ENCODE data around the gene MID1.

MID1 gene

DNA sequence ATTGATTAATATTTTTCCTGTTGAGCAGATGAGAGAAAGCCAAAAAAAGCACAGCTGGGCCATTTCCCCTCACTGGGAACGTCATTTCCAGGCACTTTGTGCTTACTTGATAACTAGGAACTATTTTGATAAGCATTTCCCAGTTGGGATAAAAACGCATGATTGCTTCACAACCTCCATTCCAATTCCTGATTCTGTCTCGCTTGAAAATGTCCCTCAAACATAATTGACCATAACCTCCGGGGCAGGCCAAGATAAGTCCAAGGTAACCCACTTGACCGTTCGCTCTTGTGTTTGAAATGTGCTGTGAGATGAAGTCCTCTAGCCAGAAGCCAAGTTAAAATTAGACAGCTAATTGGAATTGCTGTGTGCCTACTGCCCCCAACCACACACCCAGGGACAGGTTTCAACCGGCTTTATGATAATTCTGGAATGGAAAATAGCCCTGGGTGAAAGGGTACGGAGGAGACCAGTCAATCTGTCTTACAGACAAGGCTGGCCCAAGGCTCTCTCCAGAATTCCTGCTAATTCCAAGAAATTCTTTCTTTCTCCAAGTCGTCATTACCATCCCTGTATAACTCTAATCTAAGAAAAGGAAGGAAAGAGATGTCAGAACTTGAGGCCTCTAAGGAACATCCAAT lies 137.1 kb downstream of the MID1 start:
- no peak overlapping the region for H3K27ac ChIP-seq (ENCODE audit: low read depth, low read length)
- no peak overlapping the region for H3K4me2 ChIP-seq (ENCODE audit: low read depth, low read length, poor library complexity, severe bottlenecking)
- H3K79me2 ChIP-seq (ENCODE audit: insufficient read depth, low read length), result no peaks in the 10 kb centered on the region
- H3K9me2 ChIP-seq (replicated peaks; ENCODE audit: insufficient read depth, low read length), result no peaks in the 10 kb centered on the region
- no peak overlapping the region for H2AFZ ChIP-seq (ENCODE audit: low read depth, low read length, severe bottlenecking)
- H3K27me3 ChIP-seq (ENCODE audit: low read length), result no peaks in the 10 kb centered on the region
- H3F3A ChIP-seq (ENCODE audit: insufficient read depth), result no peaks in the 10 kb centered on the region
- H3K9me3 ChIP-seq (ENCODE audit: insufficient read depth, low read length), result no peaks in the 10 kb centered on the region
- no peaks in the 10 kb centered on the region for H3K36me3 ChIP-seq (ENCODE audit: low read length)
- H4K20me1 ChIP-seq (ENCODE audit: low read depth, low read length), result no peaks in the 10 kb centered on the region
- H3K9ac ChIP-seq (ENCODE audit: low read length), result no peak overlapping the region
- TF ChIP-seq EZH2phosphoT487 (conservative IDR thresholded peaks at IDR 0.05; ENCODE audit: low read length), result no peak
- TF ChIP-seq, protein P1, sequence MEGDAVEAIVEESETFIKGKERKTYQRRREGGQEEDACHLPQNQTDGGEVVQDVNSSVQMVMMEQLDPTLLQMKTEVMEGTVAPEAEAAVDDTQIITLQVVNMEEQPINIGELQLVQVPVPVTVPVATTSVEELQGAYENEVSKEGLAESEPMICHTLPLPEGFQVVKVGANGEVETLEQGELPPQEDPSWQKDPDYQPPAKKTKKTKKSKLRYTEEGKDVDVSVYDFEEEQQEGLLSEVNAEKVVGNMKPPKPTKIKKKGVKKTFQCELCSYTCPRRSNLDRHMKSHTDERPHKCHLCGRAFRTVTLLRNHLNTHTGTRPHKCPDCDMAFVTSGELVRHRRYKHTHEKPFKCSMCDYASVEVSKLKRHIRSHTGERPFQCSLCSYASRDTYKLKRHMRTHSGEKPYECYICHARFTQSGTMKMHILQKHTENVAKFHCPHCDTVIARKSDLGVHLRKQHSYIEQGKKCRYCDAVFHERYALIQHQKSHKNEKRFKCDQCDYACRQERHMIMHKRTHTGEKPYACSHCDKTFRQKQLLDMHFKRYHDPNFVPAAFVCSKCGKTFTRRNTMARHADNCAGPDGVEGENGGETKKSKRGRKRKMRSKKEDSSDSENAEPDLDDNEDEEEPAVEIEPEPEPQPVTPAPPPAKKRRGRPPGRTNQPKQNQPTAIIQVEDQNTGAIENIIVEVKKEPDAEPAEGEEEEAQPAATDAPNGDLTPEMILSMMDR (IDR thresholded peaks at IDR 0.05; ENCODE audit: insufficient read depth, low read length, poor library complexity, severe bottlenecking), result no peak
- no peak overlapping the region for H3K4me3 ChIP-seq (ENCODE audit: insufficient read depth, low read length, poor library complexity, severe bottlenecking)

DNA sequence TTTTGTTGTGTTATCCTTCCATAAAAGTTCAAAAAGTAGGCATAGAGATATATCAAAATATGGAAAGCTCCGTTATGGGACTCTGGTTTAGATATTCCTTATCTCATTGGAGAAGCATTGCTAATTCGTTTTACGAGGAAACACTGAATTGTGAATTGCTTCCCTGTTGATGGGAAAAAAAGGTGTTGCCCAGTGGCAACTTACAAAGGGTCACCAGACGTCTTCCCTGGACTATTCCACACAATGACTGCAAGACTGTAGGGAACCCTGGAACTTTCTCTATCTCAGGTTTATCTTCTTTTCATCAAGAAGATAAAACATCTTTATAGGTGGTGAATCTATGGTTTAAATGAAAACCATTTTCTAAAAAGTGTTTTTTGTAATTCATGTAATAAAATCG lies 137.7 kb downstream of the MID1 start:
- no peaks in the 10 kb centered on the region for H3K27me3 ChIP-seq (ENCODE audit: low read length)

DNA sequence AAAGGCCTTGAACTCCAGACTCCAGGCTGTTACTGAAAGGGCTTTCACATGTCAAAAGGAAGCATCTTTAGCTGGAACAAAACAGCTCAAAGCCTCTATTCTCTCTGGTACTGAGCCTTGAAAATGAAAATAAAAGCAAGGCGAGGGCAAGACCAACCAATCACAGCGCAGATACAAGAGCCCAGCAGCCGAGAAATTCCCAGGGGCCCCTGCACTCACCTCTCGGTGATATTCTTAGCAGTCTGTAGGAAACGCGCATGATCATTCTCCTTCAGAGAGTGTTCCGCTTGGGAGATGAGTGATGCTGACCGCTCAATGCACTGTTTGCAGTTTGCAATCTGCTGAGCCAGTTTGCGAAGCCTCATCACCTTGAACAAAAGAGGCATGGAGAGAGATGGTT lies 138.1 kb downstream of the MID1 start:
- Histone ChIP-seq H3F3A (ENCODE audit: insufficient read depth) (no peaks in the 10 kb centered on the region), H3K79me2 (ENCODE audit: insufficient read depth, low read length) (no peaks in the 10 kb centered on the region), H3K4me2 (ENCODE audit: low read depth, low read length, poor library complexity, severe bottlenecking) (no peak overlapping the region), H3K27ac (ENCODE audit: low read depth, low read length) (no peak overlapping the region), H3K27me3 (ENCODE audit: low read length) (no peaks in the 10 kb centered on the region), H2AFZ (ENCODE audit: low read depth, low read length, severe bottlenecking) (no peak overlapping the region), H3K9ac (ENCODE audit: low read length) (no peak overlapping the region), H4K20me1 (ENCODE audit: low read depth, low read length) (no peaks in the 10 kb centered on the region), H3K4me3 (ENCODE audit: insufficient read depth, low read length, poor library complexity, severe bottlenecking) (no peak overlapping the region), H3K36me3 (ENCODE audit: low read length) (no peaks in the 10 kb centered on the region), H3K9me3 (ENCODE audit: insufficient read depth, low read length) (no peaks in the 10 kb centered on the region), H3K9me2 (replicated peaks; ENCODE audit: insufficient read depth, low read length) (no peaks in the 10 kb centered on the region)
- TF ChIP-seq, protein P1 (IDR thresholded peaks at IDR 0.05; ENCODE audit: insufficient read depth, low read length, poor library complexity, severe bottlenecking), result no peak
- no peak for TF ChIP-seq EZH2phosphoT487 (conservative IDR thresholded peaks at IDR 0.05; ENCODE audit: low read length)

More for the DNA sequence above, 137.7 kb downstream of the MID1 start:
- H3K4me3 ChIP-seq (ENCODE audit: insufficient read depth, low read length, poor library complexity, severe bottlenecking), result no peak overlapping the region
- H3K9ac ChIP-seq (ENCODE audit: low read length), result no peak overlapping the region
- H3K4me2 ChIP-seq (ENCODE audit: low read depth, low read length, poor library complexity, severe bottlenecking), result no peak overlapping the region
- TF ChIP-seq, protein P1 (IDR thresholded peaks at IDR 0.05; ENCODE audit: insufficient read depth, low read length, poor library complexity, severe bottlenecking), result no peak
- TF ChIP-seq EZH2phosphoT487 (conservative IDR thresholded peaks at IDR 0.05; ENCODE audit: low read length), result no peak
- H4K20me1 ChIP-seq (ENCODE audit: low read depth, low read length), result no peaks in the 10 kb centered on the region
- H3K79me2 ChIP-seq (ENCODE audit: insufficient read depth, low read length), result no peaks in the 10 kb centered on the region
- no peak overlapping the region for H2AFZ ChIP-seq (ENCODE audit: low read depth, low read length, severe bottlenecking)
- H3K27ac ChIP-seq (ENCODE audit: low read depth, low read length), result no peak overlapping the region
- no peaks in the 10 kb centered on the region for H3F3A ChIP-seq (ENCODE audit: insufficient read depth)
- H3K9me3 ChIP-seq (ENCODE audit: insufficient read depth, low read length), result no peaks in the 10 kb centered on the region
- no peaks in the 10 kb centered on the region for H3K9me2 ChIP-seq (replicated peaks; ENCODE audit: insufficient read depth, low read length)
- no peaks in the 10 kb centered on the region for H3K36me3 ChIP-seq (ENCODE audit: low read length)

Measured in SU-DHL-6 (cell line).